OCI-LY7 (cell line): ENCODE data around the gene EGR4.

Source experiments
- CTCF ChIP-seq: fragments of 200-600 bp; sonication (generic); conservative IDR thresholded peaks from 2 replicates; pipeline ENCODE4 v1.5.1; 2014; ENCODE audit warnings: mild to moderate bottlenecking, antibody characterized with exemption, low read length, moderate library complexity, mixed read lengths
- EZH2phosphoT487 ChIP-seq: fragments of 200-600 bp; sonication (generic); IDR thresholded peaks from 2 replicates; pipeline ENCODE4 v1.6.1; 2018; ENCODE audit warnings: low read depth, borderline replicate concordance, mild to moderate bottlenecking, mixed run types, antibody characterized with exemption, low read length, moderate library complexity, mixed read lengths

GRCh38 chr2:73258186-73258912, 35.0 kb downstream of the EGR4 start:
- TF ChIP-seq CTCF: no peak
- no peak for TF ChIP-seq EZH2phosphoT487
